Stimulated activated memory B cell treated with anti-CD40 and anti-IgM and Interleukin-4, amounts not matched to agents 10 μg/mL and 1 μg/mL and 100 μg/mL, for 72 hours (primary cell): ENCODE data around the gene CYB561D2.
"Not testable (repeated sequence)": the region's sequence is repeated elsewhere in the genome, so short reads cannot be mapped to it uniquely, and the experiment has no call there.

Source experiments
- ATAC-seq: fragments of 150-1000 bp; cut with Tn5 transposase; 2 replicates; pipeline ENCODE4 v1.10.0; 2021
- H3K27ac Mint-ChIP-seq: one replicate; pipeline ENCODE4 v1.8.0; 2022; ENCODE audit warnings: mild to moderate bottlenecking, mixed read lengths
- H3K27me3 Mint-ChIP-seq: one replicate; pipeline ENCODE4 v1.8.0; 2022; ENCODE audit warnings: mixed read lengths
- H3K36me3 Mint-ChIP-seq: one replicate; pipeline ENCODE4 v1.8.0; 2022; ENCODE audit warnings: mixed read lengths
- H3K4me1 Mint-ChIP-seq: one replicate; pipeline ENCODE4 v1.8.0; 2022; ENCODE audit warnings: mixed read lengths
- H3K4me3 Mint-ChIP-seq: one replicate; pipeline ENCODE4 v1.8.0; 2022; ENCODE audit warnings: mild to moderate bottlenecking, moderate library complexity, mixed read lengths
- H3K9me3 Mint-ChIP-seq: one replicate; pipeline ENCODE4 v1.8.0; 2022; ENCODE audit warnings: mixed read lengths

The CYB561D2 gene, protein sequence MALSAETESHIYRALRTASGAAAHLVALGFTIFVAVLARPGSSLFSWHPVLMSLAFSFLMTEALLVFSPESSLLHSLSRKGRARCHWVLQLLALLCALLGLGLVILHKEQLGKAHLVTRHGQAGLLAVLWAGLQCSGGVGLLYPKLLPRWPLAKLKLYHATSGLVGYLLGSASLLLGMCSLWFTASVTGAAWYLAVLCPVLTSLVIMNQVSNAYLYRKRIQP

DNA sequence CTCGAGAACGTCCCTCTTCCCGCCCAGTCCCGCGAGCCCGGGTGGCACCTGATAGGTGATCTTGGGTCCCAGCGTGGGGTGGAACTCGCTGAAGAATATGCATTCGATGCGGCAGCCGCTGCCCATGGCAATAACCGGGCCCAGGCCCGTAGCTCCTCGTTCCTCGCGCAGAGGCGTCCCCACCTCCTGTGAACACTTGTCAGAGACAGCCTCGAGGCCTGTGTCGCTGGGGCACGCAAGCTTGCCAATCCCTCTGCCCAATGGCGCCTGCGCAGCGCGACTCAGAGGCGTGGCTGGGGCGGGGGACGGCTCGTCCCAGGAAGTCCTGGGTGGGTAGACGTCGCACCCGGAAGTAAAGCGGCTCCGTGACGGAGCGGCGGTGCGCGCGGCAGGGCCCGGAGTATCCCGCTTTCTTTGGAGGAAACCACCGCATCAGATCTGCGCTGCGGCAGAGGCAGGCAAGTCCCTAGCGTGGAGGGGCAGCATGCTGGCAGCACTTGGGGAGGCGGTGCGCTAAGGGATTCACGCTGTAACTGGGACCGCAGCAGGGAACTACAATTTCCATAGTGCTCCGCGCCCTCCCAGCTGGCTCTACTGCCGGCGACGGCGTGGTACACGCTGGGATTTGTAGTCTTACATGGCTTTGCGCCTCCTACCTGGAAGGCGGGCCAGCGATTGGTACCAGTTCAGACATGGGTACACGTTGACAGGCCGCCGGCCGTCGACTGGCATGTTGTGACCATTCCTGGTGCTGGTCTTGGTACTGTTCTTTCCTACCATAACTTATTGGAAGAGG, at the start of gene CYB561D2, which contains the start of gene NPRL2:
CYB561D2 (plus strand) TSS at position 336 of the 796 bp plus-strand sequence. CDS start 572 bp downstream, outside the sequence.
NPRL2 (minus strand) TSS at position 249 of the 796 bp plus-strand sequence; CDS start at position 126, 123 bp downstream.
- H3K4me3 Mint-ChIP-seq: peak within 1 kb of the TSS; percentile 96
- H3K4me1 Mint-ChIP-seq: peaks cover 70% of the 10 kb centered on the region
- peak within 1 kb of the TSS; percentile 95 for H3K27ac Mint-ChIP-seq
- H3K36me3 Mint-ChIP-seq: peaks cover 24% of the 10 kb centered on the region
- no peaks in the 10 kb centered on the region for H3K9me3 Mint-ChIP-seq
- no peaks in the 10 kb centered on the region for H3K27me3 Mint-ChIP-seq
- peak; percentile 96 for ATAC-seq

DNA sequence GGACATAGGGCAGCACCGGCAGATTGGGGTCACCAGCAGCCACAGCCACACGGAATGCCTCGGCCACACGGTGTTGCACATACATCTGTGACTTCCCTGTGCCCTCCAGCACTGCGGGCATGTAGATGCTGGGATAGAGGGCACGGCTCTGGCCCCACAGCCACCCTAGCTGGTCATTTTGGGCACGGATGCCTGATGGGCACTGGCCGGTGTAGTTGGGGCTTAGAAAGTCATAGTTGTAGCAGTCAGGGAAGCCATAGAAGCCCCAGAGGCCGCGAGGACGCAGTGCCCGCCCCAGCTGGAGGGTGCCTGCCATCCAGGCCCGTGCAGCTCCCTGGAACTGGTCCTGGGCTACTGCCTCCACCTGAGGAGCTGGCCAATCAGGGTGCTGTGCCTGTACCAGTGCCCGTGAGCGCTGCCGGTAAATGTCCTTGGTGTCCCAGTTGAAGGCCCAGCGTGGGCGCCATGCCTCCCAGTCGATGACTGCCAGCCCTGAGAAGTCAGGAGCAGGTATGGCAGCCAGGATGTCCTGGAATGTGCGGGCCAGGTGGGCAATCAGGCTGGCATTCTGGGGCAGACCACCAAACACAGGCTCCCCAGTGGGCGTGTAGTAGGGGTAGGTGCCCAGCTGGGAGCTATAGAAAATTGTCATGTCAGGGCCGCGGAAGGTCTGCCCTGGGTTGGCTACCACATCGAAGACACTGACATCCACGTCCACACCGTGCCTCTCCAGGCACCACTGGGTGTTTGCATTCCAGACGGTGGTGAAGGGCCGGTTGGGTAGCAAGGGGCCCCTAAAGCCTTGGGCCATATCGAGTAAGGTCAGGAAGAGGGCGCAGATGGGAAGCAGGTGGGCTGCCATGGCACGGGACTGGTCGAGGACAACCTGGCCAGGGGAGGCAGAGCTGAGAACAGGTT, 48.3 kb upstream of the CYB561D2 start:
- Mint-ChIP-seq H3K27ac (peak overlapping the region; percentile 44), H3K9me3 (no peaks in the 10 kb centered on the region), H3K27me3 (no peaks in the 10 kb centered on the region), H3K4me1 (peaks cover 28% of the 10 kb centered on the region), H3K4me3 (no peak overlapping the region), H3K36me3 (no peaks in the 10 kb centered on the region)
- ATAC-seq: no peak

DNA sequence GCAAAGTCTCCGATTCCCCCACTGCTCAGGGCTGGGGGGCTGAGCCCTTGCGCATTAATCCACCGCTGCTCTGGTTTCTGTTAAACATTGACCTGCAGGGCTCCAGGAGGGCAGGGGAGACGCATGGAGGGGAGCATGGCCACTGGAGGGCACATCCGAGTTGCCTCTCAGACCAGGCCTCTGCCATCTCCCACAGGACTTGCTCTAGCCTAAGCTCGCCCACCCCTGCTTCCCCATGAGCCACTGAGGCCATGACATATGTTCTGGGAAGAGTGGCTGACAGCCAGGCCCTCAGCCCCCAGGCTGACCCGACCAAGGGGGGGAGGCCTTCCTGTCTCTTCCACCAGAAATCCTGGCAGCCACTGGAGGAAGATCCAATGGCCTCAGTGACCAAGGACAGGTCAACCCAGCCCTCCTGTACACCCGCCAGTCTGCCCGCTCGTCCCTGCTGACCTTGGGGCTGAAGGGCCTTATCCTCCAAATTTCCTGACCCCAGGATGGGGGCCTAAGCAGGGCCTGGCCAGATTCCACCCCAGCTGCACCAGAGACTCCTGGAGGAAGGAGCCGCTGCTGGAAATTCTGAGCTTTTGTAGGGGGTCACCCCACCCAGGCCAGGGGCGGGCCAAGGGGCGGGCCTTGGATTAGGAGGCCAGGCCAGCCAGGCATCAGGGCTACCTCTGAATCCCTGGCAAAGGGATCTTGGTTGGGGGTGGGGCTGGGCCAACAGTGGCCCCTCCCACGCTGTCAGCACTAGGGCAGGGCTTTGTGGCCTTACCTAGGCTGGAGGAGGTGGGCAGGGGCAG, 47.4 kb upstream of the CYB561D2 start, which contains the start of gene HYAL1:
HYAL1 (minus strand) TSS at position 562 of the 803 bp plus-strand sequence. CDS start 618 bp downstream, outside the sequence.
- Mint-ChIP-seq H3K4me3 (no peak within 1 kb of the TSS), H3K4me1 (peaks cover 19% of the 10 kb centered on the region), H3K9me3 (no peaks in the 10 kb centered on the region), H3K27me3 (no peaks in the 10 kb centered on the region), H3K27ac (peak within 1 kb of the TSS; percentile 44), H3K36me3 (no peaks in the 10 kb centered on the region)
- ATAC-seq: no peak

DNA sequence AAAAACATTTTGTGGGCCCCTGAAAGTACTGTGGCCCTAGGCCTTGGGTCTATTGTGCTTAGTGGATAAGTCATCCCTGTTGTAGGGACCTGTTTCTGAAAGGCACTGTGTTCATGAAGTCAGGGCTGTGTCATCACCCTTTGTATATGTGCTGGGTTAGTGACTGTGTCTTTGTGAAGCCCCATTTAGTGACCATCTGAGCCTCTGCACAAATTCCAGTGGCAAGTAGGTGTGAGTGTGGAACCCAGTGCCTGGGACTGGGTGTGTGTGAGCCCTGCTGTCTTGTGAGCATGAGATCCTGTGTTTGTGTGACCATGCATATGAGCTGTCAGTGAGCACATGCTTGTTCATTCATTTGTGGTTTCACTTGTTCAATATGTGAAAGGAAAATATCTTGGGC, 46.1 kb upstream of the CYB561D2 start:
- Mint-ChIP-seq H3K27ac (no peak overlapping the region), H3K27me3 (no peaks in the 10 kb centered on the region), H3K36me3 (no peaks in the 10 kb centered on the region), H3K4me1 (peaks cover 16% of the 10 kb centered on the region), H3K4me3 (no peak overlapping the region), H3K9me3 (no peaks in the 10 kb centered on the region)
- no peak for ATAC-seq

- H3K27ac Mint-ChIP-seq, H3K27me3 Mint-ChIP-seq, H3K36me3 Mint-ChIP-seq, ATAC-seq, H3K4me3 Mint-ChIP-seq, H3K9me3 Mint-ChIP-seq: not testable (repeated sequence)
- peaks cover 18% of the 10 kb centered on the region for H3K4me1 Mint-ChIP-seq
Measured at GRCh38 chr3:50312041-50312440, 38.6 kb upstream of the CYB561D2 start.

DNA sequence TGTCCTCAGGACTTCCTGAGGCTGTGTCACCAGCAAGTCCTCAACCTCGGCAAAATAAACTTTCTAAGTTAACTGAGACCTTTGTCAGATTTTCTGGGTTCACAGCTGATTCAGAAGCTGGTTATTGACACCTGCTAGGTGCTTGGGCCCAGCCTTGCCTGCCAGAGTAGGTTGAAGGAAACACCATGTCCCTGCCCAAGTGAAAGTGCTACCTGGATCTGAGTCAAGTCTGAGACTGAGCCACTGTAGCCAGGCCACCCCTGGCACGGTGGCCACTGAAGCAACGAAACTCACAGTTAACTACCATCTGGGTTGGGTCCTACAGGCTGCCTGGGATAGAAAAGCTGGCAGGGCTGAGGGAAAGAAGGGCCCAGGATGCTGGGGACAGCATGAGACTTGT, 36.3 kb upstream of the CYB561D2 start:
- no peak overlapping the region for H3K4me3 Mint-ChIP-seq
- H3K4me1 Mint-ChIP-seq: peaks cover 38% of the 10 kb centered on the region

DNA sequence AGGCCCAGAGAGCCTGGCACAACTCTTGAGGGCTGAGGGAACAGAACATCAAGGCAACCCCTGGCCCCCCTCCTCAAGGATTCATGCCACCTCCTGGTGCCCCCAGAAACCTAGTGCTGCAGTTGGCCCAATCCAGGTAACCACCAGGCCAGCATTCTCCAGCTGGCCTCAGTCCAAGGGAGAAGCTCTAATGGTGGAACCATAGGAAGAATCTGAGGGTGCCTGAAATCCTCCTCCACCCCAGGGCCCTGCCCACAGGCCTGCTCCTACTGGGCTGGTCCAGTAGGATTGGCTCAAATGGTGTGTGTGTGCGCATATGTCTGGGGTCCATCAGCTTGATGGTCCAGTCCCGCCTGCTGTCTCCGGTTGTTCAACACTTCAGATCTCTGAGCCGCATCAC, 35.8 kb upstream of the CYB561D2 start:
- H3K4me3 Mint-ChIP-seq: no peak overlapping the region
- H3K27ac Mint-ChIP-seq: peak overlapping the region; percentile 14
- H3K27me3 Mint-ChIP-seq: no peaks in the 10 kb centered on the region
- no peak for ATAC-seq
- peaks cover 42% of the 10 kb centered on the region for H3K4me1 Mint-ChIP-seq
- peaks cover 8% of the 10 kb centered on the region for H3K36me3 Mint-ChIP-seq
- no peaks in the 10 kb centered on the region for H3K9me3 Mint-ChIP-seq

More for the DNA sequence above, 36.3 kb upstream of the CYB561D2 start:
- Mint-ChIP-seq H3K27ac (peak overlapping the region; percentile 14), H3K9me3 (no peaks in the 10 kb centered on the region), H3K36me3 (peaks cover 8% of the 10 kb centered on the region), H3K27me3 (no peaks in the 10 kb centered on the region)
- no peak for ATAC-seq

- H3K27me3 Mint-ChIP-seq: no peaks in the 10 kb centered on the region
- H3K36me3 Mint-ChIP-seq: peaks cover 8% of the 10 kb centered on the region
- H3K4me3 Mint-ChIP-seq: peak overlapping the region; percentile 62
- H3K27ac Mint-ChIP-seq: peak overlapping the region; percentile 88
- peak; percentile 63 for ATAC-seq
- H3K9me3 Mint-ChIP-seq: no peaks in the 10 kb centered on the region
- H3K4me1 Mint-ChIP-seq: peaks cover 52% of the 10 kb centered on the region
Measured at GRCh38 chr3:50316657-50317242, 33.9 kb upstream of the CYB561D2 start.

DNA sequence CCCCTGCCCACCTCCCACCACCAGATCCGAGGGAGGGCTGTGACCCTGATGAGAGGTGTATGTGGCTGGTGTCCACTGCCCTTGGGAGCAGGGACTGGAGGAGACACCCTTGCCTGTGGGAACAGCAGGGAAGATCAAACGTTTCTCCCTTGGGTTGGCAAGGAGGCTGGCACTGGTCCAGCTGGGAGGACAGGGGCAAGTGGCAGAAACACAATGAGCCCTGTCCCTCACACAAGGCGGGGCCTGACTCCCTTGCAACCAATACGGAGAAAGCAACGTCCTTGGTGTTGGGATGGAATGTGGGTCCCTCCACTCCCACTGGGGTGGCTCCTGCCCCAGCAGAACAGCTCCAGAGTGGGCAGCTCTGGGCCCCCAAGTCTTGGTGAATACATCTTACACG, 33.4 kb upstream of the CYB561D2 start:
- no peak overlapping the region for H3K4me3 Mint-ChIP-seq
- no peak for ATAC-seq
- H3K4me1 Mint-ChIP-seq: peaks cover 54% of the 10 kb centered on the region
- H3K27ac Mint-ChIP-seq: peak overlapping the region; percentile 88
- H3K27me3 Mint-ChIP-seq: no peaks in the 10 kb centered on the region
- peaks cover 8% of the 10 kb centered on the region for H3K36me3 Mint-ChIP-seq
- no peaks in the 10 kb centered on the region for H3K9me3 Mint-ChIP-seq

DNA sequence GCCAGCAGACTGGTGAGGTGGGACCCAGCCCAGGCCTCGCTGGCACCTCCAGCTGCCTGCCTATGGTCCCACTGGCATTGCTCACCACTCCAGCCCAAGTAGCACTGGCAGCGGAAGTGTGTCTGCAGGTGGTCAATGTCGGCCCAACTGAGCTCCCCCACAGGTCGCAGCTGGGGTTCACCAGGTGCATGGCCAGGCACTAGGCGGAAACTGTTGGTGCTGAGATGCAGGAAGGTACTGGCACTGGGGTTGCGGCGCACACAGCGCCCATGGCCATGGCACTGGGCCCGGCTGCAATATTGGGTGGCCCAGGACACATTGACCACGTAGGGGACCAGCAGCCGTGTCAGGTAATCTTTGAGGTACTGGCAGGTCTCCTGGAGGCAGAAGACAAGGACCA, 32.5 kb upstream of the CYB561D2 start:
- Mint-ChIP-seq H3K9me3 (no peaks in the 10 kb centered on the region), H3K4me1 (peaks cover 62% of the 10 kb centered on the region), H3K36me3 (peaks cover 8% of the 10 kb centered on the region), H3K27ac (no peak overlapping the region), H3K4me3 (no peak overlapping the region), H3K27me3 (no peaks in the 10 kb centered on the region)
- no peak for ATAC-seq

- no peak overlapping the region for H3K27ac Mint-ChIP-seq
- peaks cover 8% of the 10 kb centered on the region for H3K36me3 Mint-ChIP-seq
- ATAC-seq: no peak
- H3K9me3 Mint-ChIP-seq: no peaks in the 10 kb centered on the region
- H3K4me3 Mint-ChIP-seq: no peak overlapping the region
- no peaks in the 10 kb centered on the region for H3K27me3 Mint-ChIP-seq
- peaks cover 67% of the 10 kb centered on the region for H3K4me1 Mint-ChIP-seq
Measured at GRCh38 chr3:50318615-50319014, 32.0 kb upstream of the CYB561D2 start.

DNA sequence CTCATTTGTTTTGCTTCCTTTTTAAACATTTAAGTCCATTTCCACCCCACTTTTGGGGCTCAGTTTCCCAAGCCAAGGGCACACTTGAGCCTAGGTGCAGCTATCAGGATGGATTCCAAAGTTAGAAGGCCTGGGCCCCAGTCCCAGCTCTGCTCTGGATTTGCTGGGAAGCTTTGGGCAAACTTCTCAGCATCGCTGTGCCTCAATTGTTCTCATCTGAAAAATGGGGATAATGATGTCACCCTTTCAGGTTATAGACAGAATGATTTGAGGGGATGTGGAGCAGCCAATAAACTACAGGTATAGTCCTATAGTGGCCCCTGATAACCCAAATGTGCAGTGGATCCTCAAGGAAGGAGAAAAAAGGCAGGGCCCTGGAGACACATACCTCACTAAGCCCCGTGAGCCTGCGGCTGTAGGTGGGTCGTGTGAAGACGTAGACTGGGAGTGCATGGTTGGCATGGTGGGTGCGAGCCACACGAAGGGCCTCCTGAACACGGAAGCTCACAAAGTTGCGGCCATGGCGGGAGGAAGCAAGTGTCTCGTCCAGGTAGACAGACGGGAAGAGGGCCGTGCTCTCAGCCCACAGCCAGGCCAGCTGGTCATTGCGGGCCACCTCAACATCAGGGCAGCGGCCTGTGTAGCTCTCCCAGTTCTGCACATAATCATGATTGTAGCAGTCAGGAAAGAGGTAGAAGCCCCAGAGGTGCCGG, 31.3 kb upstream of the CYB561D2 start:
- Mint-ChIP-seq H3K27ac (no peak overlapping the region), H3K27me3 (no peaks in the 10 kb centered on the region), H3K9me3 (no peaks in the 10 kb centered on the region), H3K36me3 (peaks cover 9% of the 10 kb centered on the region), H3K4me1 (peaks cover 72% of the 10 kb centered on the region), H3K4me3 (peak overlapping the region; percentile 17)
- no peak for ATAC-seq

- Mint-ChIP-seq H3K27ac (peak overlapping the region; percentile 97), H3K9me3 (no peaks in the 10 kb centered on the region), H3K36me3 (peaks cover 16% of the 10 kb centered on the region), H3K27me3 (no peaks in the 10 kb centered on the region), H3K4me3 (peak overlapping the region; percentile 77), H3K4me1 (peaks cover 77% of the 10 kb centered on the region)
- ATAC-seq: no peak
Measured at GRCh38 chr3:50319894-50320625, 30.6 kb upstream of the CYB561D2 start.
